T-helper 1 cell treated with Interleukin-12 subunit alpha and Interleukin-12 subunit beta and Interleukin-4 antibody, amounts not matched to agents 30 μg/mL and 1 μg/mL, for 36 hours (primary cell): ENCODE data around the gene PTK7.

Source experiments
- H3K27ac Mint-ChIP-seq: one replicate; pipeline ENCODE4 v1.8.0; 2021; ENCODE audit warnings: mild to moderate bottlenecking, mixed read lengths
- H3K27me3 Mint-ChIP-seq: one replicate; pipeline ENCODE4 v1.8.0; 2021; ENCODE audit warnings: low read depth, mixed read lengths
- H3K36me3 Mint-ChIP-seq: one replicate; pipeline ENCODE4 v1.8.0; 2021; ENCODE audit warnings: low read depth, mixed read lengths
- H3K4me1 Mint-ChIP-seq: one replicate; pipeline ENCODE4 v1.8.0; 2021; ENCODE audit warnings: low read depth, mixed read lengths
- H3K4me3 Mint-ChIP-seq: one replicate; pipeline ENCODE4 v1.8.0; 2021; ENCODE audit warnings: mild to moderate bottlenecking, moderate library complexity, mixed read lengths
- H3K9me3 Mint-ChIP-seq: one replicate; pipeline ENCODE4 v1.8.0; 2021; ENCODE audit warnings: mixed read lengths

Gene PTK7

GRCh38 chr6:43045371-43045930 lies 30.7 kb upstream of the PTK7 start:
- no peak overlapping the region for H3K27ac Mint-ChIP-seq

GRCh38 chr6:43047998-43048397 lies 28.1 kb upstream of the PTK7 start:
- Mint-ChIP-seq H3K9me3 (no peaks in the 10 kb centered on the region), H3K27ac (no peak overlapping the region), H3K36me3 (peaks cover 21% of the 10 kb centered on the region), H3K27me3 (no peaks in the 10 kb centered on the region), H3K4me3 (no peak overlapping the region), H3K4me1 (peaks cover 17% of the 10 kb centered on the region)

More at GRCh38 chr6:43045371-43045930, 30.7 kb upstream of the PTK7 start:
- Mint-ChIP-seq H3K27me3 (no peaks in the 10 kb centered on the region), H3K9me3 (no peaks in the 10 kb centered on the region), H3K36me3 (peaks cover 21% of the 10 kb centered on the region), H3K4me1 (peaks cover 4% of the 10 kb centered on the region), H3K4me3 (no peak overlapping the region)

DNA sequence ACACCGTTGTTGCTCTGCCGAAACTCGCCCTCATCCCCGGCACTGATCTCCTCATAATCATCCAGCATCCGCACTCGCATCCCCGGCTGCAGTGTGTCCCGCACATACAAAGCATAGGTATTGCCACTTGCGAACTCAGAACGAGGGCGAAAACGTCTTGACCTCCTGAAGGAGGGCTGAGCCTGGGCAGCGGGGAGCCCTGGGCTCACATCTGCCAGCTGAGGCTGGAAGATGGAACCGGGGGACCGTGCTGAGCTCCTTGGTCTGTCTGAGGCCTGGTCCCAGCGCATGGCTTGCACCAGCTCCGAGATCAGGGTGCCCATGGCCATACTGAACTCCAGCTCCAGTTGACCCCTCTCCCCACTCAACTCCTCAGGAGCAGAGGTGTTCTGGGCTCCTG lies 25.1 kb upstream of the PTK7 start:
- Mint-ChIP-seq H3K36me3 (peaks cover 28% of the 10 kb centered on the region), H3K27me3 (no peaks in the 10 kb centered on the region), H3K4me3 (no peak overlapping the region), H3K27ac (no peak overlapping the region), H3K9me3 (no peaks in the 10 kb centered on the region), H3K4me1 (peaks cover 25% of the 10 kb centered on the region)

- H3K9me3 Mint-ChIP-seq: no peaks in the 10 kb centered on the region
- peak overlapping the region; percentile 98 for H3K4me3 Mint-ChIP-seq
- H3K27ac Mint-ChIP-seq: peak overlapping the region; percentile 98
- peaks cover 23% of the 10 kb centered on the region for H3K4me1 Mint-ChIP-seq
- H3K27me3 Mint-ChIP-seq: no peaks in the 10 kb centered on the region
- peaks cover 28% of the 10 kb centered on the region for H3K36me3 Mint-ChIP-seq
Measured at GRCh38 chr6:43052225-43052841, 23.8 kb upstream of the PTK7 start.

DNA sequence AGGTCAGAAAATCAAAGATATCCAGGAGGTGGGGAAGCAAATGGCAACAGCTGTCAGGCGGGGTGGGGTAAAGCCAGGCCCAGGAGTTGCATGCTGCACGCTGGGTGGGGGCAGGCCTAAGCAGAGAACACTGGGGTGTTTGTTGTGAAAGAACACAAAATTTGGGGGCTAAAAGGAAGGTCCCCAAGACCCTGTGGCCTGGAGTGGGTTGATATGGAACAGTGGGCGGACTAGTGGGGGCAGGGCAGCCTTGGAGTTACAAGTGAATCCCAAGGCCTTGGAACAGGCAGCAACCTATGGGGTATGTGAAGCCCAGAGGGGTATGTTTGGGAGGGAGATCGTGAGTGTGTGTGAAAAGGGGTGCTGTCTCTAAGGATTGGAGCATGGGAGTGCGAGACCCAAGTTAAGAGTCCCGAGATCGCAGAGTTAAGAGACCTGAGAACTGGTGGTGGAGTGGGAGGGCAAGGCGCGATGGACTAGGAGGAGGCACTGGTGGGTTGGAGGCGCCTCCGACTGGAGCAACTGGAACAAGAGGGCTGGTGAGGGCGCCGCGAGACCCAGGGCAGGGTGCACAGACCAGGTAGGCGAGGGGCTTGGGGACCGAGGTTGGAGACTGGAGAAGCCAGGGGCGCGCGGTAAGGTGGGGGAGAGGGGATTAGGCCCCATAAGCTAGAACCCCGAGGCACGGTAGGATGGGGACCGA lies 23.1 kb upstream of the PTK7 start:
- Mint-ChIP-seq H3K27me3 (no peaks in the 10 kb centered on the region), H3K4me3 (peak overlapping the region; percentile 98), H3K4me1 (peaks cover 25% of the 10 kb centered on the region), H3K9me3 (no peaks in the 10 kb centered on the region), H3K36me3 (peaks cover 34% of the 10 kb centered on the region), H3K27ac (peak overlapping the region; percentile 98)

DNA sequence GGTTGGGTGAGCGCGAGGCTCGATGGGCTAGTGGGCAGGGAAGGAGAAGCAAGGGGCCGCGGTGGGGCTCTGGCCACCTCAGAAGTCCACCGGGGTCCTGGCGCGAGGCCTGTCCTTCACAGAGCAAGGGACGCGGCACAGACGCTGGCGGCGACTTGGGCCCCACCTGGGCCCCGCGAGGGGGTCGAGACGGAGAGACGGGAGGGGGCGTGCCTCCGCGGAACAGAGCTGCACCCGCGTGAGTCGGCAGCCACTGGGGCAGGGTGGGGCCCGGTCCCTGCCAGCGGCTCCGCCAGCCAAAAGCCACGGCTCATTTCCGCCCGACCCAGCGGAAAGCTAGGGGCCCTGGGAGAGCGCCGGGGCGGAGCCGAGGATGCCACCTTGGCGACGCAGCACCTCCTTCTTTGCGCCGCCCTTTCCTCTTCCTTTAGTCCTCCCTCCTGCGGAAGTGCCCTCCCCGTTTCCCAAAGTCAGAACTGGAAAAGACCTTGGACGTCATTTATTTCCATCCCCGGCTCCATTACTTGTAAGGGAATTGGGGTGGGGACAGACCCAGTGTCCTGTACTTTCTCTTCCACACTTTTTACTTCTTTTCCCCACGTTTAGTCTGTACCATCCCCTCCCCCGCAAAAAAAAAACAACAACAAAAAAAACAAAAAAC lies 22.4 kb upstream of the PTK7 start, which contains the start of gene CUL7:
CUL7 (minus strand) TSS at position 307 of the 661 bp plus-strand sequence. CDS start 1,063 bp downstream, outside the sequence.
- peaks cover 34% of the 10 kb centered on the region for H3K36me3 Mint-ChIP-seq
- H3K4me3 Mint-ChIP-seq: peak within 1 kb of the TSS; percentile 98
- no peaks in the 10 kb centered on the region for H3K27me3 Mint-ChIP-seq
- peak within 1 kb of the TSS; percentile 98 for H3K27ac Mint-ChIP-seq
- H3K9me3 Mint-ChIP-seq: no peaks in the 10 kb centered on the region
- peaks cover 32% of the 10 kb centered on the region for H3K4me1 Mint-ChIP-seq

GRCh38 chr6:43054206-43054943 lies 21.7 kb upstream of the PTK7 start:
- peaks cover 30% of the 10 kb centered on the region for H3K36me3 Mint-ChIP-seq
- H3K9me3 Mint-ChIP-seq: no peaks in the 10 kb centered on the region
- H3K4me3 Mint-ChIP-seq: peak overlapping the region; percentile 98
- peaks cover 34% of the 10 kb centered on the region for H3K4me1 Mint-ChIP-seq
- H3K27ac Mint-ChIP-seq: peak overlapping the region; percentile 98
- no peaks in the 10 kb centered on the region for H3K27me3 Mint-ChIP-seq

DNA sequence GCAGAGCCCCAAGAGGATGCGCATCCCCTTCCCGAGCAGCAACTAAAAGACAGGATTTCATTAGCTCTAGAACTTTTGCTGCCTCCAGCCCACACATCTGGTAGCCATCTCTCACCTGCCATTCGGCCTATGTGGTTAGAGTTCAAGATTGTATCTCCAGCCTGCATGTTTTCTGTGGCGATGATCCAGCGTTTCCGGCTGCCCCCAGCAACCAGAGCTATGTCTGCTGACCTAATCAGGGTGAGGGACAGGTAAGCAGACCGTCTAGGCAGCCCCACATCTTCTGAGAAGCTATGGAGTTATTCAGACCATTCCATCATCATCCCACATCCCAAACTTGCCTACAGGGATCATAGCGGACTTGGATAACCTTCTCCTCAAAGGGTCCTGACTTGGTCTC lies 20.1 kb upstream of the PTK7 start:
- H3K4me1 Mint-ChIP-seq: peaks cover 41% of the 10 kb centered on the region
- H3K27ac Mint-ChIP-seq: peak overlapping the region; percentile 41
- peaks cover 20% of the 10 kb centered on the region for H3K36me3 Mint-ChIP-seq
- H3K9me3 Mint-ChIP-seq: no peaks in the 10 kb centered on the region
- H3K4me3 Mint-ChIP-seq: no peak overlapping the region
- H3K27me3 Mint-ChIP-seq: no peaks in the 10 kb centered on the region

- H3K9me3 Mint-ChIP-seq: no peaks in the 10 kb centered on the region
- H3K36me3 Mint-ChIP-seq: peaks cover 22% of the 10 kb centered on the region
- H3K4me3 Mint-ChIP-seq: peak overlapping the region; percentile 89
- H3K27ac Mint-ChIP-seq: peak overlapping the region; percentile 95
- no peaks in the 10 kb centered on the region for H3K27me3 Mint-ChIP-seq
- peaks cover 28% of the 10 kb centered on the region for H3K4me1 Mint-ChIP-seq
Measured at GRCh38 chr6:43058531-43058930, 17.6 kb upstream of the PTK7 start.

DNA sequence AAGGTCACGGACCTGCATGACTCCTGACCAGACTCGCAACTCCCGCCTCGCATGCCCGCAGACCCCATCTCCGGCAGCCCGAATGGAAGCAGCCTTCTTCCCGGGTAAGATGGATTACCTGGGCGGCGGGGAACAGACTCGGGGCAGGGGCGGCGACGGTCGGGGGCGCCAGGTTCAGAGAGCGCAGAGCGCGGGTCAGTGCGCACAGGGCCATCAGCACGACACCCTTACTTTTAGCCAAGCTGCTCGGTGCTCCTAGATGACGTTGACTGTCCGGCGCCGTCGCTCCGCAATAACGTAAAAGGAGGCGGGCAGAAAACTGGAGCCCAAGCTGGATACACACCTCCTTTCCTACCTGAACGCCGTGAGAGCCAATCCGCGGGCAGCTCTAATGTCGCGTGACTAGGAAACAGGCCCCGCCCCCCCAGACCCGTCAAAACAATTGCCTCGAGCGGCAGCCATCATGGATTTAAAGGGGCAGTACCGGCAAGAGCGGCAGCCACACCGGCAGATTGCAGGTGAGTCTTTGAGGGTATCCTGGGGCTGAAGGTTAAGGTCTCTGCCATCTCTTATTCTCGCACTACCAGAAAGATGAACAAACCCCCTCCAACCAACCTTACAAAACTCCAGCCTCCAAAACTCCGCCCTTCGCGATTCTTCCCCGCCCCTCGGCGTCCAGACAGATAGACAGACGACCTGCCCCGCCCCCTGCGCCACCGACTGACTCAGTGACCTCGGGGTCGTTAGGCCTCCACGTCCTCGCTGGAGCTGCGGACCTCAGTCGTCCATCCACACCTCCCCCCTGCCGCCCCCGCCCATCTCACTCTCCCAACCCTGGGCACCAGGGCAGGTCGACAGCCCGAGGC lies 16.7 kb upstream of the PTK7 start, which contains the start of the genes KLC4 and MRPL2:
KLC4 (plus strand) TSS at position 464 of the 866 bp plus-strand sequence. CDS start 1,705 bp downstream, outside the sequence.
MRPL2 (minus strand) TSS at position 267 of the 866 bp plus-strand sequence; CDS start at position 214, 53 bp downstream.
- Mint-ChIP-seq H3K9me3 (no peaks in the 10 kb centered on the region), H3K36me3 (peaks cover 17% of the 10 kb centered on the region), H3K4me3 (peak within 1 kb of the TSS; percentile 89), H3K27me3 (no peaks in the 10 kb centered on the region), H3K4me1 (peaks cover 23% of the 10 kb centered on the region), H3K27ac (peak within 1 kb of the TSS; percentile 95)

- H3K9me3 Mint-ChIP-seq: no peaks in the 10 kb centered on the region
- peaks cover 17% of the 10 kb centered on the region for H3K36me3 Mint-ChIP-seq
- no peaks in the 10 kb centered on the region for H3K27me3 Mint-ChIP-seq
- peak overlapping the region; percentile 95 for H3K27ac Mint-ChIP-seq
- peak overlapping the region; percentile 89 for H3K4me3 Mint-ChIP-seq
- peaks cover 23% of the 10 kb centered on the region for H3K4me1 Mint-ChIP-seq
Measured at GRCh38 chr6:43060034-43060754, 15.9 kb upstream of the PTK7 start.

- H3K27ac Mint-ChIP-seq: peak overlapping the region; percentile 58
- H3K4me3 Mint-ChIP-seq: peak overlapping the region; percentile 89
- no peaks in the 10 kb centered on the region for H3K27me3 Mint-ChIP-seq
Measured at GRCh38 chr6:43060755-43061633, 15.1 kb upstream of the PTK7 start.

More at GRCh38 chr6:43060755-43061633, 15.1 kb upstream of the PTK7 start:
- Mint-ChIP-seq H3K36me3 (peaks cover 13% of the 10 kb centered on the region), H3K4me1 (peaks cover 23% of the 10 kb centered on the region), H3K9me3 (no peaks in the 10 kb centered on the region)
